Adipocyte (in vitro differentiated cells): ENCODE results near the gene COPG1.
"Not testable (repeated sequence)": the region's sequence is repeated elsewhere in the genome, so short reads cannot be mapped to it uniquely, and the experiment has no call there.

Experiments
- DNase-seq: peaks from one replicate; pipeline ENCODE4 v3.0.0-alpha.2; 2015; ENCODE audit warnings: low read depth
- H3K27me3 ChIP-seq: replicated peaks from 2 replicates; pipeline ENCODE4 v1.7.0; 2013; ENCODE audit warnings: mild to moderate bottlenecking, low read length, moderate library complexity; ENCODE audit not compliant: control insufficient read depth, insufficient read depth
- H3K36me3 ChIP-seq: 2 replicates; pipeline ENCODE4 v1.7.0; 2013; ENCODE audit warnings: low read length, mild to moderate bottlenecking, moderate library complexity; ENCODE audit not compliant: control insufficient read depth, insufficient read depth, severe bottlenecking
- H3K4me1 ChIP-seq: 2 replicates; pipeline ENCODE4 v1.7.0; 2013; ENCODE audit warnings: mild to moderate bottlenecking, low read length, moderate library complexity; ENCODE audit not compliant: control insufficient read depth, insufficient read depth
- H3K4me3 ChIP-seq: 2 replicates; pipeline ENCODE4 v1.7.0; 2013; ENCODE audit warnings: mild to moderate bottlenecking, low read length, moderate library complexity
- H3K9ac ChIP-seq: 2 replicates; pipeline ENCODE4 v1.7.0; 2013; ENCODE audit warnings: mild to moderate bottlenecking, low read length, moderate library complexity
- H3K9me3 ChIP-seq: 2 replicates; pipeline ENCODE4 v1.7.0; 2013; ENCODE audit warnings: mild to moderate bottlenecking, low read length, moderate library complexity; ENCODE audit not compliant: control insufficient read depth

Gene COPG1, protein sequence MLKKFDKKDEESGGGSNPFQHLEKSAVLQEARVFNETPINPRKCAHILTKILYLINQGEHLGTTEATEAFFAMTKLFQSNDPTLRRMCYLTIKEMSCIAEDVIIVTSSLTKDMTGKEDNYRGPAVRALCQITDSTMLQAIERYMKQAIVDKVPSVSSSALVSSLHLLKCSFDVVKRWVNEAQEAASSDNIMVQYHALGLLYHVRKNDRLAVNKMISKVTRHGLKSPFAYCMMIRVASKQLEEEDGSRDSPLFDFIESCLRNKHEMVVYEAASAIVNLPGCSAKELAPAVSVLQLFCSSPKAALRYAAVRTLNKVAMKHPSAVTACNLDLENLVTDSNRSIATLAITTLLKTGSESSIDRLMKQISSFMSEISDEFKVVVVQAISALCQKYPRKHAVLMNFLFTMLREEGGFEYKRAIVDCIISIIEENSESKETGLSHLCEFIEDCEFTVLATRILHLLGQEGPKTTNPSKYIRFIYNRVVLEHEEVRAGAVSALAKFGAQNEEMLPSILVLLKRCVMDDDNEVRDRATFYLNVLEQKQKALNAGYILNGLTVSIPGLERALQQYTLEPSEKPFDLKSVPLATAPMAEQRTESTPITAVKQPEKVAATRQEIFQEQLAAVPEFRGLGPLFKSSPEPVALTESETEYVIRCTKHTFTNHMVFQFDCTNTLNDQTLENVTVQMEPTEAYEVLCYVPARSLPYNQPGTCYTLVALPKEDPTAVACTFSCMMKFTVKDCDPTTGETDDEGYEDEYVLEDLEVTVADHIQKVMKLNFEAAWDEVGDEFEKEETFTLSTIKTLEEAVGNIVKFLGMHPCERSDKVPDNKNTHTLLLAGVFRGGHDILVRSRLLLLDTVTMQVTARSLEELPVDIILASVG

DNA sequence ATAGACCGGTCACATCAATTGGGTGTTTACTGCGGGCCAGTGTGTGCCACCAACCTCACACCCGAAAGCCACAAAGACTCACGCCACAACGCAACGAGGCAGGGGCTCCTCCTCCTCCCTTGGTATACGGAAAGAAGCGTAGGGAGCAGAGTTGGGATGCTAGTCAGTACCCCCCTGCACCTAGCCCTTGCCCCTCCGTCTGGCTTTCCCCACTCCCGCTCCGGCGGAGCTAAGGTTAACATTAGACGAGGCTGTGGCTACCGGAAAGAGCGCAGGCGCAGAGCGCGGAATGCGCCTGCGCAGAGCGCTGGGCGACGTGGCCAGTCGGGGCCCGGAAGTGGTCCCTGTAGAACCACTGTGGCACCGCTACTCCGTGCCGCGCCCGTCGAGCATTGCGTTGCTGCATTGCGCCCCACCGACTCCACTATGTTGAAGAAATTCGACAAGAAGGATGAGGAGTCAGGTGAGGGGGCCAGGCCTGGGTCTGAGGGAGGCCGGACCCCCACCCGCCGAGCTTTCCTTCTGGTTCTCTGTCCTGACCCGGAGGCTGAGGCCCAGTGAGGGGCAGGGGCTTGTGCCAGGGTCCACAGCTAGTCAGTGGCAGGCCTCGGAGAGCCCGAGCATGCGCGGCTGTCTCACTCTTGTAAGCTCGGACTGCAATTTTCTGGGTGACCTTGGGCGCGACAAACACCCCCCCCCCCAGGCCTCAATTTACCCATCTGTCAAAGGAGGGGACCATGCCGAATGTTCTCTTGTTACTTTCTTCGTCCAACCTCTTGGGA is at the start of gene COPG1:
COPG1 (plus strand) TSS at position 323 of the 782 bp plus-strand sequence; CDS start at position 427, 104 bp downstream.
- DNase-seq = peak; percentile 94
- Histone ChIP-seq H3K4me3 (peak within 1 kb of the TSS; percentile 90), H3K36me3 (peaks cover 28% of the 10 kb centered on the region), H3K9me3 (no peaks in the 10 kb centered on the region), H3K27me3 (no peaks in the 10 kb centered on the region), H3K4me1 (peaks cover 42% of the 10 kb centered on the region), H3K9ac (peak within 1 kb of the TSS; percentile 99)

DNA sequence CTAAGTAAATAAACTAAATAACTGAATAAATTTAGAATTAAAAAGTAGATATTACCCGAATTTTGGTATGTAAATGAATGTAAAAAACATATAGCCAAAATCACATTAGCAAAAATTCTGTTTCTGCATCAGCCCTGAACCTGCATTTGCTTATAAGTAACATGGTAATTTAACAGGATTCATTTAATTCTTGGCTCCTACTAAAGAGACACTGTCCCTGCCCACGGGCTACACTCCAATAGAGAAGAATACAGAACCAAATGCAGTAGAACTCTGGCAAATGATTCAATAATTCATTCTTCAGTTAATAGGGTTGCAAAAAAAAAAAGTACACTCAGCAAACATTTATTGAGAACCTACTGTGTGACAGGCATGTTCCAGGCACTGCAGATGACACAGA is 44.9 kb upstream of the COPG1 start:
- Histone ChIP-seq H3K9me3 (no peaks in the 10 kb centered on the region), H3K9ac (no peak overlapping the region), H3K36me3 (no peaks in the 10 kb centered on the region), H3K4me1 (peaks cover 7% of the 10 kb centered on the region), H3K27me3 (no peaks in the 10 kb centered on the region), H3K4me3 (no peak overlapping the region)
- DNase-seq = no peak

DNA sequence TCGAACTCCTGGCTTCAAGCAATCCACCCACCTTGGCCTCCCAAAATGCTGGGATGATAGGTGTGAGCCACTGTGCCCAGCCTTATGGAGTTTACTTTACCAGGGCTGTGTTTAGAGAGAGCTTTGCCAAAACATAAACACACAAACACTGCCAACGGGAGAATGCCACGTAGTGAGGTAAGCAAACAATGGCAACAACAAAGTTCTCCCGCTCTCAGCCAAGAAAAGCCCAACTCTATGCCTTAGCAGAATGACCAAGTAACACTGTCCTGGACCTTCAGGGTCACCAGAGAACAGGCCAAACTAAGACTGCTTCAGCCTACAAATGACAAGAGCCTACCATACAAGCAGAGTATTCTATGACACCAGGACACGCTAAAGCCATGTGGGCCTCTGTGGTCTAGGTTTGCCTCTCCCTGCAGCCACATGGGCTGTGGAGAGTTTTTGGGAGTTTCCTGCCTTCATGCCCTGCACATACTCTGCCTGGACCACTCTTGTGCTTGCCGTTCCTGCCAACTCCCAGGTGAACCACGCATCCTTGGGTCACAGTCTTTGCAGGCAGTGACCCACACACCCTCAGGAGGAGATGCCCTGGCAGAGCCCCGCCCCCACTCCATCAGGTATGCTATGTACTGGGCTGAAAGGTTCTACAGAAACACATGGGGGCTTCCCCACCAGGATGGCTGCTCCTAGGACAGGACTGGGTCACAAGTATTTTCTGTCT is 44.1 kb upstream of the COPG1 start:
- H3K9me3 ChIP-seq = no peaks in the 10 kb centered on the region
- no peaks in the 10 kb centered on the region for H3K36me3 ChIP-seq
- H3K4me1 ChIP-seq = peaks cover 7% of the 10 kb centered on the region
- H3K27me3 ChIP-seq = no peaks in the 10 kb centered on the region
- H3K4me3 ChIP-seq = no peak overlapping the region
- no peak overlapping the region for H3K9ac ChIP-seq
- no peak for DNase-seq

DNA sequence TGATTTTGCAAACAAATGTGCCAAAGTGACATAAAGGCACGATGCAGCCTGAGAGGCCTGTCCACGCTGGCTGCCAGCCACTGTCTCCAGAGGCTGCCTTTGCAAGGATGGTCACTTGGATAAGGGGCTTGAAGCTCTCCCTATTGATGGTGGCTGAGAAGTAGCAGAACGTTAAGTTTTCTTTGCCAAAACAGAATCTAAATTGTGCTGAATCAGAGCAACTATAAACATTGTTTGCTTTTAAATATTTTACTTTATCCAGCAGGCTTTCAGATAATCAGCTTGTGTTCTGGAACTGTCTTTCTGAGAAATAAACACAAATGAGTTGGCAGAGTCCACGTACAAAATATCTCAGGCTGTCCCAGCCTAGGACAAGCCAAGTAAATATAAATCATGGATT is 41.9 kb upstream of the COPG1 start:
- DNase-seq = peak; percentile 43
- H3K9me3 ChIP-seq = no peaks in the 10 kb centered on the region
- peaks cover 19% of the 10 kb centered on the region for H3K4me1 ChIP-seq

DNA sequence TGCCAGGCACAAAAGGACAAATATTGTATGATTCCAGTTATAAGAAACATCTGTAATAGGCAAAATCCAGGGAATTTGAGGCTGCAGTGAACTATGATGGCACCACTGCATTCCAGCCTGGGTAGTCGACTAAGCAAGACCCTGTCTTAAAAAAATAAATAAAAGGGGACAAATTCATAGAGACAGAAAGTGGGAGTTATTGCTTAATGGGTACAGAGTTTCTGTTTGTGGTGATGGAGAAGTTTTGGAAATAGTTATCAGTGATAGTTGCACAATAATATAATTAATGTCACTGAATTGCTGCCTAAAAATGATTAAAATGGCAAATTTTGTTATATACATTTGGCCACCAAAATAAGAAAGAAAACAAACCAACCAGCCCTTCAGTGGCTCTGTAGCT is 38.1 kb upstream of the COPG1 start:
- Histone ChIP-seq H3K4me1 (peaks cover 19% of the 10 kb centered on the region), H3K27me3 (no peaks in the 10 kb centered on the region), H3K9me3 (no peaks in the 10 kb centered on the region), H3K9ac (peak overlapping the region; percentile 39), H3K4me3 (no peak overlapping the region), H3K36me3 (no peaks in the 10 kb centered on the region)
- DNase-seq = peak; percentile 49

More for the DNA sequence above, 41.9 kb upstream of the COPG1 start:
- H3K36me3 ChIP-seq = no peaks in the 10 kb centered on the region
- no peak overlapping the region for H3K4me3 ChIP-seq
- H3K27me3 ChIP-seq = no peaks in the 10 kb centered on the region
- H3K9ac ChIP-seq = peak overlapping the region; percentile 74

DNA sequence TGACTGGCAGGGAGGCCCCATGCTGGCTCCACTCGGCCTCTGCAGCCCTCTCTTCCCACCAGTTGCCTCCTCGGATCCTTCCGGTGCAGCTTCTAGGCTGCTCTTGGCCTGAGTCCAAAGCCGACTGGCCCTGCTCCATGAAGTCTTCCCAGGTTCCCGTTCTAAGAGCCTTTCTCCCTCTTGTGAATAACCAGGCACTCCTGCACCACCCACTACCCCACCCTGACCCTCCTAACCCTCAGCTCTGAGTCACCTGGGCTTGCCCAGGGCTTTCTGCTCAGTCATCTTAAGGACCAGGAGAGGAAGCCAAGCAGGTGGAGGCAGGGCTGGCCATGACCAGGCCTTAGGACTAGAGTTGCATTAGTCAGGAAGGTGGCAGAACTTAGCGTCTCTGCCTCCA is 37.6 kb upstream of the COPG1 start:
- peak overlapping the region; percentile 33 for H3K9ac ChIP-seq
- peak; percentile 47 for DNase-seq
- no peaks in the 10 kb centered on the region for H3K27me3 ChIP-seq
- no peak overlapping the region for H3K4me3 ChIP-seq
- H3K9me3 ChIP-seq = no peaks in the 10 kb centered on the region
- no peaks in the 10 kb centered on the region for H3K36me3 ChIP-seq
- peaks cover 19% of the 10 kb centered on the region for H3K4me1 ChIP-seq

DNA sequence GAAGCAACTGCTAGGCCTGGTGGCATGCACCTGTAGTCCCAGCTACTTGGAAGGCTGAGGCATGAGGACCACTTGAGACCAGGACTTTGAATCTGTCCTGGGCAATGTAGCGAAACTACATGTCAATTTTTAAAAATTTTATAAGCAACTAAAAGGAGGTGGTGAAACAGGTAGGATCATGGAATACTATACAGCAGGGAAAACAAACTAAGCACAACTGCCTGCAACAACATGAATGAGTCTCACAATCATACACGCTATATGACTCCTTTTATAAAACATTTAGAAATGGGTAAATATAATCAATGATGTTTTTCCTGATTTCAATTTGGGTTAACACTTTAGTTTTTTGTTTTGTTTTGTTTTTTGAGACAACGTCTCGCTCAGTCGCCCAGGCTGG is 36.2 kb upstream of the COPG1 start:
- no peaks in the 10 kb centered on the region for H3K9me3 ChIP-seq
- H3K27me3 ChIP-seq = no peaks in the 10 kb centered on the region
- no peak for DNase-seq
- no peak overlapping the region for H3K4me3 ChIP-seq
- H3K36me3 ChIP-seq = no peaks in the 10 kb centered on the region
- peaks cover 11% of the 10 kb centered on the region for H3K4me1 ChIP-seq
- no peak overlapping the region for H3K9ac ChIP-seq

DNA sequence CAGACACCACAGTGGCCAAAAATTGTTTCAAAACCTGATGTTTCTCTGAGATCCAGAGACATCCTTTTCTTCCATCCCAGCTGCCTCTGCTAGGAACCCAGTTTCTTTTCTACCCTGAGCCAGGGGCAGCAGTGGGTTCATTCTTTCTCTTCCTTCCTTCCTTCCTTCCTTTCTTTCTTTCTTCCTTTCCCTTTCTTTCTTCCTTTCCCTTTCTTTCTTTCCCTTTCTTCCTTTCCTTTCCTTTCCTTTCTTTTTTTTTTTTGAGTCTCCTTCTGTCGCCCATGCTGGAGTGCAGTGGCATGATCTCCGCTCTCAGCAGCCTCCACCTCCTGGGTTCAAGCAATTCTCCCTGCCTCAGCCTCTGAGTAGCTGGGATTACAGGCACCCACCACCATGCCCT is 30.7 kb upstream of the COPG1 start:
- H3K4me3 ChIP-seq = no peak overlapping the region
- no peaks in the 10 kb centered on the region for H3K4me1 ChIP-seq
- H3K9ac ChIP-seq = no peak overlapping the region
- DNase-seq = no peak
- no peaks in the 10 kb centered on the region for H3K9me3 ChIP-seq
- no peaks in the 10 kb centered on the region for H3K27me3 ChIP-seq
- no peaks in the 10 kb centered on the region for H3K36me3 ChIP-seq

DNA sequence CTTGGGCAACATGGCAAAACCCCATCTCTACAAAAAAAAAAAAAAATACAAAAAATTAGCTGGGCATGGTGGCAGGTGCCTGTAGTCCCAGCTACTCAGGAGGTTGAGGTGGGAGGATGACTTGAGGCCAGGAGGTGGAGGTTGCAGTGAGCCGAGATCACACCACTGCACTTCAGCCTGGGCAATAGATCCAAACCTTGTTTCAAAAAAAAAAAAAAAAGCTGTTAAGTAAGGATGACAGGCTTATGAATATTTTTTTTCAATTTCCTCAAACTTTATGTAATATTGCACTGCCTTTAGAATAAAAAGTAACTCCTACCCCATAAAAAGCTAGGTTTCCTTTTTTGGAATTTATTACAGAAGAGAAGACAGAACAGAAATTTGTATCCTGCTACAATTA is 25.0 kb upstream of the COPG1 start:
- Histone ChIP-seq H3K4me1 (peaks cover 36% of the 10 kb centered on the region), H3K4me3 (peak overlapping the region; percentile 53), H3K9ac (peak overlapping the region; percentile 81)
- DNase-seq, H3K9me3 ChIP-seq, H3K36me3 ChIP-seq, H3K27me3 ChIP-seq: not testable (repeated sequence)

DNA sequence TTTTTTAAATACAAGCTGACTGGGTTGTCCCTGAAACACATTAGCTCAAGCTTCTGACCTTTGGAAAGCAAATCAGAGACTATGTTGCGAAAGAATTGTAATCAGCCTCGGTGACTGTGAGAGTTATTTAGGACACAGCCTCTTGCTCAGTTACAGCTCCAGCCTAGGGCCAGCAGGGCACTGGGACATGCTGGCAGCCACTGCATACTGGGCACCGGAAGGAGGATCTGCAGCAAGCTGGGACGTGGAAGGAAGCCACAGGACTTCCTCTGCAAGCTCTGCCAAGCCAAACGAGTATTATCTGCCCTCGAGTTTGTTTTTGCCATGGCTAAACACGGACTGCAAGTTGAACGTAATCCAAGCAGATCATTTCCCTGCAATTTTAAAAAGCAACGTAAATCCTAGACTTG is 24.4 kb upstream of the COPG1 start:
- Histone ChIP-seq H3K27me3 (no peaks in the 10 kb centered on the region), H3K4me3 (peak overlapping the region; percentile 68), H3K9ac (peak overlapping the region; percentile 81), H3K36me3 (no peaks in the 10 kb centered on the region), H3K4me1 (peaks cover 38% of the 10 kb centered on the region), H3K9me3 (no peaks in the 10 kb centered on the region)
- DNase-seq = peak; percentile 91
